NCI-H226 (cell line): Measurements from ENCODE around the gene ZIC1.

Experiments
- DNase-seq: peaks from one replicate; pipeline ENCODE4 v3.0.0-alpha.2; 2015

The ZIC1 gene

DNA sequence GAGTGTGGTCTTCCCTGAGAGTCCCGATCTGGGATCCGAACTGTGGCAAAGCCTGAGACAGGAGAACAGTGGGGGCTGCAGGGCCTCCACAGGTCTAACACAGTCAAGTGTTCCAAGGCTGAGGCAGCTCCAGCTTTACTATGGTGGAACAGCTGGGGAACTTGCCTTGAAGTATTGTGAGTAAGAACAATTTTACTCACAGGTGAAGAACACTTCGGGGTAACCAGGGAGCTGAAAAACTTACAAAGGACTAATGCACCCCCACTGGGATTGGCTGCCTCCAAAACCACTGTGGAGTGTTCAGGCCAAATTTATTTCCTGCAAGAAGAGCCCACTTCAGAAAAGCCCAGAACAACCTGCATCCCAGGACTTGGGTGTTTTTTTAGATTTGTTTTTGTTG, 28.2 kb upstream of the ZIC1 start:
- no peak for DNase-seq

DNA sequence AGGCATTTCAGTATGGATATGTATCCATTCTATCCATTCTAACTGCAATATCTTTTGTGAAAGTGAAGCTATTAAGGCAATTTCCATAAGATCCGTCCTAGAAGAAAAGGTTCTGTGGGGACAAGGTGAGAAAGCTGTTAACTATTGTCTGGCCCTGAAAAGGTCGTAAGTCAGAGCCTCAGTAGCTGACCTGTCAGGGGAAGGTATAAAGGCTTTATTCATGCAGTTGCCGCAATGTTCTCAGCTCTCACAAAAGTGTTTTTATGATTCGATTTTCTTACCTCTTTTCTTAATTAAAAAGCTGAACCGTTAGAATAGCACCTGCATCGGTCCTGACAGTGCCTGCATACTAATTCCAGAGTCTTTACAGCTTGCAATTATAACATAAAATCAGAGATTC, 27.6 kb upstream of the ZIC1 start:
- DNase-seq = no peak

DNA sequence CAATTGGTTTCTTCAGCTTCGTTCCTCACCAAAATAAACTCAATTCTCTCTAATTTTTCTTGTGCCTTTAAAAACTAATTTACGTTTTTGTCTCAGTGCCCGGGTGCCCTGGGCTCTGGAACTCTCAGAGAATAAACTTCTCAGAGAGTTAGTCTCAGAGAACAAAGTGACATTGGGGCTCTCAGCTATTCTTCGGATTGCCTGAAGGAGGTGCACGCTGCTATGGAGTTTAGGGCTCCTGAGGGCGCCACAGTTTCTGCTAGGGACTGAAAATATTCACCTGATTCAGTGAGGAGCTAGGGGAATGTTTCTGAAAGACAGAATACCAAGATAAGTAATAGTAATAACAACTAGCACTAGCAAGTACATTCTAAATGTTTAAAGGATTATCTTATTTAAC, 25.5 kb upstream of the ZIC1 start:
- no peak for DNase-seq

DNA sequence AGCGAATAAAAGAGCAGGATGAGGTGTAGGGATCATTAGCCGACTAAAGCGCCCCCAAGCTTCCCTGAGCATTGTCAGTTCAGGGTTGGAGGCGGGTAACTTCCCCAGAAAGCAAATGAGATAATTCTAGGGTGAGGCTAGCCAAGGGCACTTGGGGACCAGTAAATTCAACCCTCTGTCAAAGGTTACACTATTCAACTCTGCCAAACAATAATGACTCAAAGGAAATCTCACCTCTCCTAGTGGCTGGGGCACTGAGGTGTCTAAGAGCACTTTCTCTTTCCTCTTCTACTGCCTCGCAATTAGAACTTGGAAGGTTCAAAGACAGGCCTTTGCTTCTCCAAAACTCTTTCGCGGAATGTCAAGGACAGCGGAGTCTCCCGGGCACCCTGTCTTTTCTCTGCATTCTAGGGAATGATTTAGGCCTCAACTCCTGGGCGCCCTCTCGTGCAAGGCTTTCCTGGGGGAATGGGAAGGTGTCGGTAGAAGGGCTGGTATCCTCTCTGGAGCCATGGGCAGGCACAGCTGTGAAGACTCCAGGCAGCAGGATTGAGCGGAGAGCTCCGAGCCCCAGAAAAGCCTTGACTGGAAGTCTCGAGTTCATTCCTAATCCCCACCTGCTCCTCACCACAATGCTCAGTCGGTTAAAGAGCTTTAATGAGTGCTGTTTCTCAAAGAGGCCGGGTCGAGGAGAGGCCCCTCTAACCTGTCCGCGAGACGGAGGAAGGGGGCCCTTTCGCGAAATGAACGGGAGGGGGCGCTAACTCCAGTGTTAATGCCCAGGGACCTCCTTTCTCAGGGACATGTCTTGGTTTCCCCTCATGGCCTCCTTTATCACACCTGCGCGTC, 24.7 kb upstream of the ZIC1 start:
- no peak for DNase-seq

DNA sequence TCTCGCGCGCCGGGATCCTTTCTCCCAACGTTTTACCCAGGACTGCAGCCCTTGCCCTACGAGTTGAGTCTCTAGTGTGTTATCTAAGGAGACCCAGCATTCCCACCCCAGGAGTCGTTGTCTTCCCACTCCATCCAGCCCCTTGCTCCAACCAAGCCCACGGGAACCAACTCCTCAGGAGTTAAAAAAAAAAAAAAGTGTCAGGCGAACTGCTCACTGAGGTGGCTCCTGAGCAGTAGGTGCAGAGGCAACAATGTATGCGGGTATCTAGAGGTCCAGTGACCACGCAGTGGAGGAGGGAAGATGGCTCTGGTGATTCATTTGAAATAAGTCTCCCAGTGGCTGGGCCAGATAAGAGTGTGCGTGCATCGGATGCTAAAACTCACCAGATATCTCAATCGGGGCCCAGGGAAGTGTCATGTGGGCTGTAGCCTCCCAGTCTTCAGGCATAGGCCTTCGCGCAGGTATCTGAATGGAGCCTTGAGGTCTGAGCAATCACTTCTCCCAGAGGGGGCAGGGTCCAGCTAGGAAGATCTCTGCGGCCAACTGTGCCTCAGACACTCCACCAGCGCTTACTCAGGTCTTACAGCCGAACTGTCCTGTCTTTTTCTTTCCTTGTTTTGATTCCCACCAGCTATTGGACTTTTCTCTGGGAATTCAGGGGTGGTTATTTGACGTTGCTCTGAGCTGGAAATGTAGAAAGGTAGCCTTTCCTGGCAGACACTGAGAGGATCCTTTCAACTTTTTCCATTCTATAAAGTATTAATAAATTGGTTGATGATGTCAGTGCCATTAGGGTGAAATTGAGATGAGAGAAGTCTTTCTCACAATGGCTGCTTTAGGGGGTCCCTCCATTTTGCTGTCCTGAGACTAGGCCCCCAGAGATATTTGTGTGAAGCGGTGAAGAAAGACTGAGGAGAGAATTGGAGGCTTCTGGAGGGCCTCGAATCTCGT, 23.8 kb upstream of the ZIC1 start:
- no peak for DNase-seq

DNA sequence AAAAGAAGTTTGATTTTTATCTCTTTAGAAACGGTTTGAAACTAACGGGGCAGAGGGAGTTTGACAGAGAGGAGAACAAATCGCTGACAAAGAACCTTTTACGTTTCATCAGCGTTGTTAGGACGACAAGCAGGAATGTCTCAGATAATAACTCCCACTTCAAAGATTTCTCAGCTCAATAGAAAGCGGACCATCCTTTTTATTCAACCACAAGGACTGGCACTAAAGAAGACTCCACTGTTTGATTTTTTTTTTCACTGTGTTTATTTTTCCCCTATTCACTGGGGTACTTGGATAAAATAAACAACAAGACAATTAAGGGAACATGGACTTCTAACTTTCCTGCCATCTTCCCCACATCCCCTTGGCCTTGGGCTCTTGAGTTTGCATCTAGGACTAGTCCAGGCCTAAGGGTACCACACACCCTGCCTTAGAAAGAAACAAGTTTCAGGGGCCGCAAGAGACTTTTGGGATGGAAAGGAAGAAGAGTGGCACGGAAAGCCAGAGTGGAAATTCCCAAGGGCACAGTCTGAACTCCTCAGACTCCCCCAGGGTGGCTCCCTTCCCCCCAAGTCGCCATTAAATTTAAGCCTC, 21.8 kb upstream of the ZIC1 start:
- no peak for DNase-seq

DNA sequence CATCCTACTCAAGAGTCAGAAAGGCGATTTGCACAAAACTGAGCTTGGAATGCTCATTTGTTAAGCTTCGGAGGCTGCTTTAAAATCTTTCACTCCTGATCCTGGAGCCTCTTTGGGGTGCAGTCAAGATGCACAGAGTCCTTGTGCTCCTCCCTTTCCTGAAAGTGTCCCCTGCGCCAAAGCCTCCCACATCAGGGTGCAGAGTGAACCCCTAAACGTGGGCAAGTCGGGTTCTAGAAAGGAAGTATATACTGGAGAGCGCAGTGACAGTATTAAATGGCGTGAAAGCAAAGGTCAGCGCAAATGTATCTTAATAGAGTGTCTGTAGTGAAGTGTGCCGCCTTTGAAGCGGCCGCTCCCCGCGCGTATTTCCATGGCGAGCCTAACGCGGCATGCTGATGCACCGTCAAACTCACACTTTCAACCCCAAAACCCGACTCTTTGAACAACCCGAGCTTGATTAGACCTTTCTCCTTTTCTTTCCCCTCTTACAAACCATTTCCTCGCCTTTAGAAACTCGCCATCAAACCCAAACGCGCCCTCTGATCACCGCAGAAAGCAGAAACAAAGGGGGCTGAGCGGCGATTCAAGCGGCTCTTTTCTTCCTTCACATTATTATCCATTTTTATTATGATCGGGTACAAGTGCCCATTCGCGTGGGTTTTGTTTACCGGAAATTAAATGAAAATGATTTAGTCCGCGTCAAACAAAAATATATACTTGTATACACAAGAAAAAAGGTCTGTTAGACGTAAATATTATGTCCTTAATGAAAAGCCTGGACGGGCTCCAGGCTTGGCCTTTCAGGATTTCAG, 21.1 kb upstream of the ZIC1 start:
- DNase-seq = no peak

DNA sequence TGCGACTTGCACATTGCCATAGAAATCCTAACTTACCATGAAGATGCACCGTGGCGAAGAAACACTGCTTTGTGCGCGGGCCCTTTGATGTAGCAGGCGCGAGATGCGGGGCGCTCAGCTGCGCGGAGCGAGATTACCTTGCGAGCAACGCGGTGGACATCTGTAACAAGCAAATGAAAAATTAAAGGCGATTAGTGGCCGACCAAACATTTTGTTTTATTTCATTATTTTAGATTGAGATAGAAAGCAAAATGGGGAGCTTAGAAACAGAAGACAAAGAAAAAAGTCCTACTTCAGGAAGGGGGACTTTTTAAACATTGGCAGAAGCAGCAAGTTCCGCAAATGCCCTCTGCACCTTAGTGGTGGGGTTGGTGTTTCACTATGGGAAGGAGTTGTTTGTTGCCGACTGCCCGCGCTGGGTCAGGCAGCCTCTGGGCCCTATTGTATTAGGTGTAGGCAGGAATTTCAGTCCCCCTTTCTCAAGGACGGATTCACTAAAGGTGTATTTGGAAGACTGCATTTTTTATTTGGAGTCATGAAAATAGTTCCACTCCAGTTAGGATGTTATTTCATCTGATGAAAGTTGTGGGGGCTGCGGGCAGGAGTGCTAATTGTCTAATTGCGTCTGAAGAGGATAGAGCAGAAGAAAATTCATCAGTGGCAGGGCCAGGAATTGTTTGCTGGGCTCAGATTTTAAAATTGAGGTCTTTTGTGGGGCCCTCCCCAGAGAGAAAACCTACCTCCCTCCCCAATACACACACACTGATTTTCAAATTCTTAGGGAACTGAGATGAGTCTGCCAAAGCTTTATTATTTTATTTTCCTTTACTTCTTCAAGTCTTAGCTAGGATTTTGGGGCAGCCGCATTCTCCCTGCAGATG, 20.2 kb upstream of the ZIC1 start:
- no peak for DNase-seq

DNA sequence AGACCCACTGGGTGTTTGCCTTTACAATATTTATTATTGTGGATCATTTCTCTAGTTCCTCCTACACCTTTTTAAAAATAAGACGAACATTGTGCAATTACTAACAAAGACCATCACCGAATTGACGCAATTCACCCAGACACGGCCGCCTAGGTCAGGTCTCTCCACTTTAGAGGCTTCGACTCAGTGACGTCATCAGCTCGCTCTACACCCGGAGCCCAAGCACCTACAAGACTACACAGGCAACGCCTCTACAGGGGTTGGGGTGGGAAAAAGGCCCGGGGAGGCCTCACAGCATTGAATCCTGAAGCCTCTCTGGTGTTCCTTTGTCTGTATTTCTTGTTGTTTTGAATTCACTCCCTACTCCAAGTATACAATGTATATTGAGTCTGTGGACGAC, 19.4 kb upstream of the ZIC1 start:
- no peak for DNase-seq

DNA sequence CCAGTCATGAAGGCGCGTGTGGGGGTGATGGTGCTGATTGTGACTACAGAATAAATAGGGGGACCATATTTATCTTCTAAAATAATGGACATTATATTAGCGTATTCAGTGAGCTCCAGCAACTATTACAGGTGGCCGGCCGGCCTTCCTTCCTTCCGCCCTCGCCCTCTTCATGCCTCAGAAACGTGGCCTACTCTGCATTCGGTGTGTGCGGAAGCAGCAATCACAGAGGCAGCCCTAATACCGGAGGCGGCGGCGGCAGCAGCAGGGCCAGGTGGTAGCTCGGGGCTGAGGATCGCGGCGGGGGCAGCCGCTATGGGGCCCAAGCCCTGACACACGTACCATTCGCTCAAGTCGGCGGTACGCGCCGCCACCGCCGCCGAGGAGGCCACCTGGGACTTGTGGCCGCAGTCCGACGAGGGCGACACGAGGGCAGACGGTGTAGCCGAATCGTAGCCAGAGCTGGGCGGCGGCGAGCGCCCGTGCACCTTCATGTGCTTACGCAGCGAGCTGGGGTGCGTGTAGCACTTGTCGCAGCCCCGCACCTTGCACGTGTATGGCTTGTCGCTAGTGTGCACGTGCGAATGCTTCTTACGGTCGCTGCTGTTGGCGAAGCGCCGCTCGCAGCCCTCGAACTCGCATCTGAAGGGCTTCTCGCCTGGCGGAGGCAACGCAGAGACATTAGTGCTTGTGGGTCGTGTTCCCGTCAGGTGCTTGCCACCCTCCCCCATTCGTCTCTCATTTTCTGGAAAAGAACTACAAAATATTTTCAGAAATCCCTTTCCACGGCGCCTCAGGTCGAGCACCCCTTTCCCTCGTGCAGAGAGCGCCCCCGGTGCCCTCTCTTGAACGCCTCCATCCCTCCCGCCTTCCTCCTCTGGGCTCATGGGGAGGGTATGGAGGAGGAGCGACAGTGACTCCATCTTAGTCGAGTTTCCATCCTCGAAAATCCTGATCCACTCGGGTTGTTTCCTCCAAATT, 18.3 kb upstream of the ZIC1 start:
- no peak for DNase-seq

DNA sequence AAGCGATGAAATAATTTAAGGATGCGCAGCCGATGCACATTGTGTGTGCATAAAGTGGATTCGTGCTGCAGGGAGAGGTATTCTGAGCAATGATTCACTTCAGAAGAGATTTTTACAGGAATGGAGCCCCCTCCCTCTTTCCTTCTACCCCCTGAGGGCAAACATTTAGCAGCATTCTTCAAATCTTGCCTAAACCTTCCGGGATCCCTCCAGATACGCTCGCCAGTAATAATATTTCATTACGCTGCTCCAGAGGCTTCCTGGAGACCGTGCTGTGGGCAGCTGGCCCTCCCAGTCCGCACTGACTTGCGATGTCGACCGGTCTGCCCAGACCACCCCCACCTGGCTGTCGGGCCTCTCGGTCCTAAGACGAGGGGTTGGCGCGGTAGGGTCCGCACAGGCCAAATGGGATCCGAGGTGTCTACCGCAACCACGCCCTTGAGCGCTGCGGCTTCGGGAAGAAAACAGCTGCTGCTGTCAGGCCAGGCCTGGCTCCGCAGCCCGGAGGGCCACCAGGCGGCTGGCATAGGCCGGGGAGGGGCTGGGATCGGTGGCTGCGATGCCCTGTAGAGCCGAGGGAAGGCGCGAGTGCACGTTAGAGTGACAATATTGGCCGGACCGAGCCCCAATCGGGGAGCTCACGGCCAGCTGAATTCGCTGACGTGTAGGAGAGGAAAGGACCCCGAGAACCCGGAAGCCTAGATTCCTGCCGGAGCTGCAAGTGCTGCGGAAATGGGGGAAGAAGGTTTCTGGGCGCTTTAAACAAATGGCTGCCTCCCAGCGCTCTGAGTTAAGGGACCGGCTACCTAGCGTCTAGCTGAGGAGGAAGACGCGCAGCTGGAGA, 17.2 kb upstream of the ZIC1 start:
- DNase-seq = no peak

DNA sequence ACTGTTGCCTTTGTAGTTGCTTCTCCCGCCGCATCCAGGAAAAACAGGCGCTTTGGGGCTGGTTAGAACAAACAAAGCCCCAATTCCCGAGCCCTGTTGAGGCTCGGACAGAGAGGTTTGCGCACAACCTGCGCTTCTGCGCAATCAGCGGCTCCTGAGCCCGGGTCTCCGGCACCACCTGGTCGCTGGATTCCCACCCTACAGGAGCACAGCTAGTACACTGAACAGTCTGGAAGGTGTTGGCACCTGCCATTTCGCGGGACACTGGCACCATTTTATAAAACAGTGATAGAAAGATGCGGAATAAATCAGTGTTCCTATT, 16.6 kb upstream of the ZIC1 start:
- DNase-seq = no peak

DNA sequence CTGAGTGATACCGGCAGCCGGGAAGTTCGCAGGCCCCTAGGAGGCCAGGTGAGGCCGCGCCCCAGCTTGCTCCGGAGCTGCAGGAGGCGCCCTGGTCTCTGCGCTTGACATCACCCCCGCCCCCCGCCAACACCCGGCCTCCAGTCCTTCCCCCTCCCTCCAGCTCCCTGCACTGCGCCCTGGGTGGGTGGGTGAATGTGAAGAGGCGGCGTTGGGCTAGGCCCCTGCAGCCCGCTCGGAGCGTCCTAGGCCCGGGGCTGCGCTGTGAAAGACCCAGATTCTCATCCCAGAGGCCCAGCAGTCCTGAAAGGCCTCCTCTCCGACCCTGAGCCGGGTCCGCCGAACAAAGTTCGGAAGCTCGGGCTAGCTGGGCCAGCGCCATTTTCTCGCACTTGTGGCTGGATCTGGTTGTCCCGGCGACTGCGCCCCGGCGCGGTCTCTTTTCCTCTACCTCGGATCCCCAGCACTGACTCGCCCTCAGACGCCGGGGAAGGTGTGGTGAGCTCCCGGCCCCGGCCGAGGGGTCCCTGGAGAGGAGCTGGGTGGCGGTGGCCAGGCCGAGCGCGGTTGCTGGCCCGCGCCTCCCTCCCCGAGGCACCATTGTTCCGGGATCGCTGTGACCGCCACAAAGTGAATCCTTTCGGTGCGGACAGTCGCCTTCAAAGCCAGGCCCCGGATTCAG, 15.8 kb upstream of the ZIC1 start:
- no peak for DNase-seq

DNA sequence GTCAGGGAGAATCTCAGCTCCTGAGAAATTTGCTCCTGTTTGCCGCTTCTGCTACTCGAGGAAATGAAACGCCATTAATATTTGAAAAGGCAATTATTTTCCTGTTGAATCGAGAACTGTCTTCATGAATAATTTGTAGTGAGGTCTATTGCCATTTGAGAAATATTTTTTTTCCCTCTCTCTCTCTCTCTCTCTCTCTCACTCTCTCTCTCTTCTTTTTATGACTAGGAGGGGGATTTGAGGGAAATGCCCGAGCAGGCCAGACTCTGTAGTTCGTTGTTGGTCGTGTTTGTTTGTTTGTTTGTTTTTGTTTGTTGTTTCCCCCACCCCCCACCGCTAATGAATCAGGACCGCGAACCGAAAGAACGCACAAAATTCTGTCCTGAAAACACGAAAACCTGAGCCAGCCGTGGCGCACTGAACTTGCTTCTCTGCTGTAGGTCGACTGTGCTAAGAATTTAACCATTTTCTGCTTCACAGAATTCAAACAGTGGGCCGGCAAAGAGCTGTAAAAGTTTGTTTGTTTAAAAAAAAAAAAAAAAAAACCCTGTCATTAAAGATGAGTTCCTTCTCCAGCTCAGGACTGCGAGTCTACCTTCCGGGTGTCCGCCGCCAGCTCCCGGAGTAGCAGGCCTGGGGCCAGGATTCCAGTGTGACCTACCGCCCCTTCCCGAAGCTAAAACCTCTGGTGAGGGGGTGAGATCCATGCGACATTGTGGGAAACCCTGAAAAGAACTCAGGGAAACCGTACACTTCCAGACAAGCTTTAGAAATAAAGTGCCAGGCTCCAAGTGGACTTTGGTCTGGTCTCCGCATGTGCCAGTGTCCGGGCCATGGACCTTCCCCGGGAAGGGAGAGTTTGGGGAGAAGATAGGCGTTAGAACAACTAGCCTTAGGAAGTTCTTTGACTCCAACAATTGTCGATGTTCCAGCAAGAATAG, 15.0 kb upstream of the ZIC1 start:
- DNase-seq = no peak

DNA sequence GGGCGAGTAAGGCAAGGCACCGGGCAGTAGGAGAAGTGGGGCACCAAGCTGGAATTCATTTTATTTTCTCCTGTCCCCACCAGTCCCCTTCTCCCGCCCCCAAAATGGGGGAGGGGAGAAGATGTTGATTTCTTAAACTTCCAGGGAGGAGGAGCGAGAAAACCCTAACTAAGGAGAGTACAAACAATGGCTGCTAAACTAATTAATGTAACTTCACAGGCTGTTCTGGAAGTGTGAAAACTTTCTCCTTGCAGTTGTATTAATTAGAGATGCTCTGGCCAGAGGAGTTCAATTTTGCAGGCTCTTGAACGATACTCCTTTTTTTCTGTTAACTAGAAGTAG, 14.3 kb upstream of the ZIC1 start:
- no peak for DNase-seq

DNA sequence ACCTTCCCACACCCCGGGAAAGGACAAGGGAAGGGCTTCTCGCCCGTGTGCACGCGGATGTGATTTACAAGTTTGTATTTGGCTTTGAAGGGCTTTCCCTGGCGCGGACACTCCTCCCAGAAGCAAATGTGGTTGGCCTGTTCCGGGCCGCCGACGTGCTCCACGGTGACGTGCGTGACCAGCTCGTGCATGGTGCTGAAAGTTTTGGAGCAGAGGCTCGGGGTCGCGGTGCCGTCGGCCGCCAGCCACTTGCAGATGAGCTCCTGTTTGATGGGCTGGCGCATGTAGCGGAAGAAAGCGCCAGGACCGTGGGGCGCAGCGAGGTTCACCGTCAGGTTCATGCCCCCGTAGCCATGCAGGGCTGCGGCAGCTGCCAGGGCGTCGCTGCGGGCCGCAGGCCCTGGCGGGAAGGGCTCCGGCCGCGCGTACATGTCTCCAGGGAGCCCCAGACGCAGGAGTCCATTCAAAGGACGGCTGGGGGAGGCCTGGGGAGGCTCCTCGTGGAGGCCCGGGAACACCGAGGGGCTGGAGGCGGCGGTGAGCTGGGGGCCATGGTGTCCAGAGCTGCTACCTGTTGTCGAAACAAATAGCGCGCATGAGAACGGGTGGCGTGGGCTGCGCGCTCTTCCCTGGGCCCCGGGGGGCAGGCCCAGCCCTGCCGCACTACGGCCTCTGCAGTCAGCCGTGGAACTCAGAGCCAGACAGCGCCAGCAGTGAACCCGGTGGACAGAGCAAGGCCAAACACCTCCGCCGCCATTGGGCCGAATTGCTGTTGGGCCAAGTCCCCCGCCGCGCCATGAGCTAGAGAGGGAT, 13.1 kb upstream of the ZIC1 start:
- DNase-seq = no peak

DNA sequence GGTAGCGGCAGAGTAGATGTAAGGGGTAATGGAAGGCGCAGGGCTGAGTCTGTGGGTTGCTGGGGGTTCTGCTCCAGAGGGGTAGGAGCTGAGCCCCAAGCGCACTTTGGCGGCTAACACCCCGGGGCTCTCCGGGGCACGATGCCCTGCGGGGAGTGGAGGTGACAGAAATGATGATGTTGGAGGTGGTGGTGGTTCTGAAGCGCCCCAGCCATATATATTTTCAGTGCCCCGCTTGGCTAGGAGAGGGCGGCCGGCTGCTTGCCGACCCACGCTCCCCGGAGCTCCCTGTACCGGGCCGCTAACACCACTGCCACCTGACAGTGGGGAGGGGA, 12.5 kb upstream of the ZIC1 start:
- DNase-seq = no peak
